ENCODE results near the gene TERB1.

Gene TERB1

GRCh38 chr16:66728804-66729203 lies 72.6 kb downstream of the TERB1 start:
- DNase-seq (ENCODE audit: low read depth) = no peak
- no peak overlapping the region for H3K4me3 ChIP-seq (ENCODE audit: low read length)
- no peak for TF ChIP-seq CTCF (IDR thresholded peaks at IDR 0.05; ENCODE audit: insufficient read depth, low read depth, low read length, missing control alignments)

GRCh38 chr16:66728117-66728787 lies 73.1 kb downstream of the TERB1 start:
- peak; percentile 58 for DNase-seq (ENCODE audit: low read depth)
- no peak overlapping the region for H3K4me3 ChIP-seq (ENCODE audit: low read length)
- peak; percentile 51 for TF ChIP-seq CTCF (IDR thresholded peaks at IDR 0.05; ENCODE audit: insufficient read depth, low read depth, low read length, missing control alignments)

GRCh38 chr16:66720766-66721165 lies 80.6 kb downstream of the TERB1 start:
- DNase-seq (ENCODE audit: low read depth) = no peak
- H3K4me3 ChIP-seq (ENCODE audit: low read length) = no peak overlapping the region
- TF ChIP-seq CTCF (IDR thresholded peaks at IDR 0.05; ENCODE audit: insufficient read depth, low read depth, low read length, missing control alignments) = no peak

GRCh38 chr16:66719246-66719645 lies 82.1 kb downstream of the TERB1 start:
- TF ChIP-seq CTCF (IDR thresholded peaks at IDR 0.05; ENCODE audit: insufficient read depth, low read depth, low read length, missing control alignments) = no peak
- DNase-seq (ENCODE audit: low read depth) = no peak
- H3K4me3 ChIP-seq (ENCODE audit: low read length) = no peak overlapping the region

GRCh38 chr16:66717776-66718175 lies 83.6 kb downstream of the TERB1 start:
- no peak overlapping the region for H3K4me3 ChIP-seq (ENCODE audit: low read length)
- no peak for TF ChIP-seq CTCF (IDR thresholded peaks at IDR 0.05; ENCODE audit: insufficient read depth, low read depth, low read length, missing control alignments)

GRCh38 chr16:66717112-66717675 lies 84.2 kb downstream of the TERB1 start:
- H3K4me3 ChIP-seq (ENCODE audit: low read length) = no peak overlapping the region
- peak; percentile 34 for TF ChIP-seq CTCF (IDR thresholded peaks at IDR 0.05; ENCODE audit: insufficient read depth, low read depth, low read length, missing control alignments)
- peak; percentile 34 for DNase-seq (ENCODE audit: low read depth)

More at GRCh38 chr16:66717776-66718175, 83.6 kb downstream of the TERB1 start:
- DNase-seq (ENCODE audit: low read depth) = peak; percentile 46

Data from epithelial cell of esophagus (primary cell).